MM.1S (cell line): ENCODE data around the gene TENM4.

ENCODE experiments used
- EZH2 ChIP-seq: fragments of 300-600 bp; sonication (generic); optimal IDR thresholded peaks from 2 replicates; pipeline ENCODE3; 2017; ENCODE audit warnings: low read depth, mild to moderate bottlenecking, antibody characterized with exemption, low read length, mixed read lengths
- TF ChIP-seq, protein P1 (sequence below): fragments of 300-600 bp; sonication (generic); IDR thresholded peaks from 2 replicates; pipeline ENCODE4 v1.5.1; 2016; ENCODE audit warnings: antibody characterized with exemption, low read length, mixed read lengths

GRCh38 chr11:79060081-79060953 is 380.5 kb downstream of the TENM4 start:
- TF ChIP-seq, protein P1, sequence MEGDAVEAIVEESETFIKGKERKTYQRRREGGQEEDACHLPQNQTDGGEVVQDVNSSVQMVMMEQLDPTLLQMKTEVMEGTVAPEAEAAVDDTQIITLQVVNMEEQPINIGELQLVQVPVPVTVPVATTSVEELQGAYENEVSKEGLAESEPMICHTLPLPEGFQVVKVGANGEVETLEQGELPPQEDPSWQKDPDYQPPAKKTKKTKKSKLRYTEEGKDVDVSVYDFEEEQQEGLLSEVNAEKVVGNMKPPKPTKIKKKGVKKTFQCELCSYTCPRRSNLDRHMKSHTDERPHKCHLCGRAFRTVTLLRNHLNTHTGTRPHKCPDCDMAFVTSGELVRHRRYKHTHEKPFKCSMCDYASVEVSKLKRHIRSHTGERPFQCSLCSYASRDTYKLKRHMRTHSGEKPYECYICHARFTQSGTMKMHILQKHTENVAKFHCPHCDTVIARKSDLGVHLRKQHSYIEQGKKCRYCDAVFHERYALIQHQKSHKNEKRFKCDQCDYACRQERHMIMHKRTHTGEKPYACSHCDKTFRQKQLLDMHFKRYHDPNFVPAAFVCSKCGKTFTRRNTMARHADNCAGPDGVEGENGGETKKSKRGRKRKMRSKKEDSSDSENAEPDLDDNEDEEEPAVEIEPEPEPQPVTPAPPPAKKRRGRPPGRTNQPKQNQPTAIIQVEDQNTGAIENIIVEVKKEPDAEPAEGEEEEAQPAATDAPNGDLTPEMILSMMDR = no peak
- TF ChIP-seq EZH2 = no peak
